Neutrophil (primary cell): ENCODE results near the gene EFNA2.

Experiments used
- H3K27ac ChIP-seq: fragments of 200-600 bp; sonication (generic); 2 replicates; pipeline ENCODE4 v1.5.1; 2016; ENCODE audit warnings: mild to moderate bottlenecking, moderate library complexity
- H3K27me3 ChIP-seq: fragments of 200-600 bp; sonication (generic); 2 replicates; pipeline ENCODE4 v1.6.0; 2016; ENCODE audit warnings: mild to moderate bottlenecking
- H3K36me3 ChIP-seq: fragments of 200-600 bp; sonication (generic); 2 replicates; pipeline ENCODE4 v1.5.1; 2017
- H3K4me1 ChIP-seq, 2 experiments: fragments of 200-600 bp in 1 of 2; sonication (generic) in 1 of 2; 1 replicate in 1 of 2; 2 replicates in 1 of 2; pipeline versions ENCODE4 v1.5.1 to v1.6.1; 2013 to 2016; ENCODE audit warnings: low read depth in 1 of 2, low read length in 1 of 2, mild to moderate bottlenecking in 1 of 2, moderate library complexity in 1 of 2; ENCODE audit not compliant: control insufficient read depth in 1 of 2, insufficient read depth in 1 of 2
- H3K4me3 ChIP-seq, 2 experiments: fragments of 200-600 bp in 1 of 2; sonication (generic) in 1 of 2; 1 replicate in 1 of 2; 2 replicates in 1 of 2; pipeline ENCODE4 v1.5.1; 2013 to 2016; ENCODE audit warnings: low read depth in 1 of 2, low read length in 1 of 2, mild to moderate bottlenecking in 1 of 2, moderate library complexity in 1 of 2
- H3K9me3 ChIP-seq: fragments of 200-600 bp; sonication (generic); 2 replicates; pipeline ENCODE4 v1.5.1; 2016
- CTCF ChIP-seq: fragments of 200-600 bp; sonication (generic); IDR thresholded peaks from 2 replicates; pipeline ENCODE4 v1.5.1; 2016; ENCODE audit warnings: antibody characterized with exemption

The EFNA2 gene

GRCh38 chr19:1291761-1292418, 6.2 kb downstream of the EFNA2 start:
- no peak overlapping the region for H3K27ac ChIP-seq
- no peaks in the 10 kb centered on the region for H3K9me3 ChIP-seq
- no peak overlapping the region for H3K4me3 ChIP-seq
- H3K4me1 ChIP-seq, result peaks cover 3 to 8% of the 10 kb centered on the region in 2 experiments
- peaks cover 100% of the 10 kb centered on the region for H3K27me3 ChIP-seq
- no peaks in the 10 kb centered on the region for H3K36me3 ChIP-seq
- no peak for TF ChIP-seq CTCF

- H3K9me3 ChIP-seq, result no peaks in the 10 kb centered on the region
- no peak overlapping the region for H3K4me3 ChIP-seq
- peaks cover 100% of the 10 kb centered on the region for H3K27me3 ChIP-seq
- H3K36me3 ChIP-seq, result no peaks in the 10 kb centered on the region
- H3K4me1 ChIP-seq, result peaks cover 3 to 8% of the 10 kb centered on the region in 2 experiments
- no peak overlapping the region for H3K27ac ChIP-seq
- no peak for TF ChIP-seq CTCF
Observed at GRCh38 chr19:1292419-1293151, 6.9 kb downstream of the EFNA2 start.

GRCh38 chr19:1293782-1294604, 8.3 kb downstream of the EFNA2 start:
- no peaks in the 10 kb centered on the region for H3K9me3 ChIP-seq
- H3K27me3 ChIP-seq, result peaks cover 97% of the 10 kb centered on the region
- no peak for TF ChIP-seq CTCF
- peaks cover 3 to 8% of the 10 kb centered on the region in 2 experiments for H3K4me1 ChIP-seq
- H3K36me3 ChIP-seq, result no peaks in the 10 kb centered on the region
- H3K4me3 ChIP-seq, result no peak overlapping the region
- no peak overlapping the region for H3K27ac ChIP-seq

- TF ChIP-seq CTCF, result no peak
- H3K4me3 ChIP-seq, result no peak overlapping the region
- no peaks in the 10 kb centered on the region for H3K36me3 ChIP-seq
- no peaks in the 10 kb centered on the region for H3K9me3 ChIP-seq
- peaks cover 3 to 8% of the 10 kb centered on the region in 2 experiments for H3K4me1 ChIP-seq
- H3K27ac ChIP-seq, result no peak overlapping the region
- peaks cover 96% of the 10 kb centered on the region for H3K27me3 ChIP-seq
Observed at GRCh38 chr19:1294688-1295087, 9.0 kb downstream of the EFNA2 start.

GRCh38 chr19:1295169-1296012, 9.7 kb downstream of the EFNA2 start:
- H3K36me3 ChIP-seq, result no peaks in the 10 kb centered on the region
- peaks cover 94% of the 10 kb centered on the region for H3K27me3 ChIP-seq
- H3K4me1 ChIP-seq, result peaks cover 3 to 8% of the 10 kb centered on the region in 2 experiments
- no peak overlapping the region for H3K4me3 ChIP-seq
- no peaks in the 10 kb centered on the region for H3K9me3 ChIP-seq
- TF ChIP-seq CTCF, result no peak
- H3K27ac ChIP-seq, result no peak overlapping the region
